Spleen (tissue), 11 donors: Measurements from ENCODE around the gene LRRC56. TPM values are rescaled to one million over a fixed set of nuclear protein-coding genes. Genes with fewer than 3 reads are reported as not detected.

Source experiments
- DNase-seq: peaks from one replicate; pipeline ENCODE4 v3.0.0-alpha.2; 2020
- H3K27ac ChIP-seq, 8 donors: fragments of 200-600 bp; sonication (generic) in 7 of 8; 1 replicate in 4 of 8; 2 replicates in 4 of 8; pipeline versions ENCODE4 v1.5.0 to v1.8.0; 2016 to 2021; ENCODE audit warnings: inconsistent platforms in 4 of 8, mild to moderate bottlenecking in 4 of 8, moderate library complexity in 1 of 8
- H3K27me3 ChIP-seq, 7 donors: fragments of 200-600 bp; sonication (generic) in 6 of 7; replicated peaks in 1 of 7; 1 replicate in 4 of 7; 2 replicates in 3 of 7; pipeline versions ENCODE4 v1.5.0 to v1.8.0; 2016 to 2021; ENCODE audit warnings: inconsistent platforms in 3 of 7, mild to moderate bottlenecking in 1 of 7
- H3K36me3 ChIP-seq, 6 donors: fragments of 200-600 bp; sonication (generic) in 5 of 6; 1 replicate in 4 of 6; 2 replicates in 2 of 6; pipeline versions ENCODE4 v1.5.0 to v1.8.0; 2016 to 2021; ENCODE audit warnings: inconsistent platforms in 2 of 6
- H3K4me1 ChIP-seq, 6 donors: fragments of 200-600 bp; sonication (generic) in 5 of 6; 1 replicate in 3 of 6; 2 replicates in 3 of 6; pipeline versions ENCODE4 v1.5.0 to v1.8.0; 2016 to 2021; ENCODE audit warnings: inconsistent platforms in 3 of 6
- H3K4me3 ChIP-seq, 8 donors: fragments of 200-600 bp; sonication (generic) in 7 of 8; 1 replicate in 4 of 8; 2 replicates in 4 of 8; pipeline versions ENCODE4 v1.5.0 to v1.8.0; 2016 to 2021; ENCODE audit warnings: inconsistent platforms in 4 of 8, mild to moderate bottlenecking in 4 of 8, moderate library complexity in 2 of 8
- H3K9me3 ChIP-seq, 8 donors: fragments of 200-600 bp; sonication (generic) in 7 of 8; 1 replicate in 4 of 8; 2 replicates in 4 of 8; pipeline versions ENCODE4 v1.5.0 to v1.8.0; 2016 to 2021; ENCODE audit warnings: inconsistent platforms in 4 of 8
- CTCF ChIP-seq, 11 experiments: fragments of 200-600 bp in 7 of 11; fragments of 450-650 bp in 4 of 11; sonication (generic) in 4 of 11; IDR thresholded peaks in 8 of 11; conservative IDR thresholded peaks in 3 of 11; 1 replicate in 7 of 11; 2 replicates in 4 of 11; pipeline versions ENCODE4 v1.4.0 to v1.8.0; 2016 to 2021; ENCODE audit warnings: antibody characterized with exemption in 11 of 11, inconsistent platforms in 4 of 11, mild to moderate bottlenecking in 1 of 11
- POLR2A ChIP-seq, 3 donors: fragments of 450-650 bp; IDR thresholded peaks; one replicate each; pipeline ENCODE4 v1.5.1; 2017; ENCODE audit warnings: antibody characterized with exemption in 3 of 3, mild to moderate bottlenecking in 1 of 3
- POLR2AphosphoS5 ChIP-seq, 3 donors: sonication (generic); formaldehyde crosslinking; IDR thresholded peaks; one replicate each; pipeline ENCODE4 v1.5.1; 2017; ENCODE audit warnings: antibody characterized with exemption in 3 of 3
- WGBS, 5 donors: extraction: QIAGEN DNeasy Blood & Tissue Kit in 3 of 5; methylation state at CpG; one replicate each; pipeline versions ENCODE4 v1.1.5 to v1.1.7; 2013 to 2018; 5-methylcytosine and 5-hydroxymethylcytosine counted together
- intact Hi-C: fragments of 100-400 bp; cut with DNase I; formaldehyde crosslinking; loops from one replicate; pipeline ENCODE4 v1.15.0; 2023; ENCODE audit warnings: low total_unique reads
- polyA plus RNA-seq, 3 donors: library from polyadenylated mRNA; stranded (reverse); fragments of 200-250 nt; gene quantifications; one replicate each; pipeline ENCODE4 v1.2.1, GENCODE V29; 2013
- total RNA-seq, 7 donors: library from RNA; depleted of rRNA in 3 of 7; stranded (reverse); fragments of >200 nt in 3 of 7; fragmentation: NEBNext Ultra II Directional in 4 of 7; extraction: Animal tissue kit (Norgen Biotek cat#: 25700) in 4 of 7; gene quantifications; one replicate each; pipeline versions ENCODE4 v1.1.0 to v1.2.1, GENCODE V29; 2016 to 2021
- donor health status: healthy with polysubstance abuse.
- donor health status: DM: no; HTN: no; CAD: no; lungs with moderate emphysema.
- donor health status: DM: no; HTN: no; CAD: no.
- donor health status: Bipolar disorder and iron deficiency.
- donor health status: healthy.
- donor health status: DM: no; HTN: no; CAD: no.
- donor health status: DM: yes; HTN: yes; CAD: no.

LRRC56 gene
- total and polyA plus RNA-seq, 10 donors, result 1.0 to 4.6 (median 2.3) TPM

GRCh38 chr11:556662-557256, 19.4 kb downstream of the LRRC56 start:
- intact Hi-C loops, result loop anchor here (10.0 kb wide), 1 partner anchor 168 kb away; no protein-coding TSS in a partner anchor
- no peak for DNase-seq
- WGBS, 5 donors, result 66 to 91% (median 73%) methylated on average over 15 to 22 of the region's 22 CpGs

GRCh38 chr11:557328-558132, 20.2 kb downstream of the LRRC56 start:
- WGBS, 5 donors, result 82 to 93% (median 87%) methylated on average over 18 to 24 of the region's 24 CpGs
- no peak overlapping the region for H3K4me3 ChIP-seq
- no peak for DNase-seq
- no peaks in the 10 kb centered on the region for H3K9me3 ChIP-seq
- H3K27me3 ChIP-seq, result peaks cover 2 to 71% (median 37%) of the 10 kb centered on the region in 7 donors
- intact Hi-C loops, result loop anchor here (10.0 kb wide), 1 partner anchor 167 kb away; no protein-coding TSS in a partner anchor
- no peak overlapping the region for H3K27ac ChIP-seq
- TF ChIP-seq POLR2A (IDR thresholded peaks at IDR 0.05) (no peak), POLR2AphosphoS5 (IDR thresholded peaks at IDR 0.05) (no peak), CTCF (IDR thresholded peaks at IDR 0.05 in 8 of 11, conservative IDR thresholded peaks at IDR 0.05 in 3 of 11) (no peak)
- peaks cover 0 to 5% (median 0%) of the 10 kb centered on the region in 6 donors for H3K36me3 ChIP-seq
- peaks cover 18 to 67% (median 53%) of the 10 kb centered on the region in 6 donors for H3K4me1 ChIP-seq

More at GRCh38 chr11:556662-557256, 19.4 kb downstream of the LRRC56 start:
- H3K9me3 ChIP-seq, result no peaks in the 10 kb centered on the region
- no peaks in the 10 kb centered on the region for H3K36me3 ChIP-seq
- peaks cover 14 to 60% (median 45%) of the 10 kb centered on the region in 6 donors for H3K4me1 ChIP-seq
- H3K27ac ChIP-seq, result peak overlapping the region in 1 of 8 donors; percentile 31
- TF ChIP-seq POLR2A (IDR thresholded peaks at IDR 0.05) (no peak), POLR2AphosphoS5 (IDR thresholded peaks at IDR 0.05) (peak in 1 of 3 donors; percentile 15)
- peaks cover 2 to 73% (median 37%) of the 10 kb centered on the region in 7 donors for H3K27me3 ChIP-seq
- peak overlapping the region in 1 of 8 donors; percentile 73 for H3K4me3 ChIP-seq

- TF ChIP-seq POLR2AphosphoS5 (IDR thresholded peaks at IDR 0.05) (no peak), POLR2A (IDR thresholded peaks at IDR 0.05) (no peak), CTCF (IDR thresholded peaks at IDR 0.05 in 8 of 11, conservative IDR thresholded peaks at IDR 0.05 in 3 of 11) (no peak)
- H3K9me3 ChIP-seq, result no peaks in the 10 kb centered on the region
- peaks cover 2 to 61% (median 36%) of the 10 kb centered on the region in 7 donors for H3K27me3 ChIP-seq
- DNase-seq, result peak; percentile 77
- H3K4me1 ChIP-seq, result peaks cover 18 to 76% (median 54%) of the 10 kb centered on the region in 6 donors
- no peak overlapping the region for H3K4me3 ChIP-seq
- no peak overlapping the region for H3K27ac ChIP-seq
- intact Hi-C loops, result loop anchor here (10.0 kb wide), 1 partner anchor 166 kb away; no protein-coding TSS in a partner anchor
- peaks cover 0 to 15% (median 3%) of the 10 kb centered on the region in 6 donors for H3K36me3 ChIP-seq
- 81 to 92% (median 89%) methylated on average over 8 to 20 of the region's 20 CpGs for WGBS, 5 donors
Observed at GRCh38 chr11:558503-558902, 21.2 kb downstream of the LRRC56 start.

- Histone ChIP-seq H3K9me3 (no peaks in the 10 kb centered on the region), H3K4me1 (peaks cover 18 to 71% (median 52%) of the 10 kb centered on the region in 6 donors), H3K27ac (peak overlapping the region in 1 of 8 donors; percentile 84), H3K36me3 (peaks cover 0 to 21% (median 3%) of the 10 kb centered on the region in 6 donors), H3K4me3 (no peak overlapping the region), H3K27me3 (peaks cover 2 to 55% (median 33%) of the 10 kb centered on the region in 7 donors)
- WGBS, 5 donors, result 79 to 92% (median 83%) methylated on average over 12 to 15 of the region's 15 CpGs
- TF ChIP-seq POLR2A (IDR thresholded peaks at IDR 0.05) (no peak), CTCF (IDR thresholded peaks at IDR 0.05 in 8 of 11, conservative IDR thresholded peaks at IDR 0.05 in 3 of 11) (no peak), POLR2AphosphoS5 (IDR thresholded peaks at IDR 0.05) (no peak)
- intact Hi-C loops, result loop anchor here (10.0 kb wide), 1 partner anchor 166 kb away; no protein-coding TSS in a partner anchor
- peak; percentile 79 for DNase-seq
Observed at GRCh38 chr11:559020-559620, 21.8 kb downstream of the LRRC56 start.
